Omental fat pad (tissue), 4 donors: ENCODE data around the gene ASCC1. TPM values are rescaled to one million over a fixed set of nuclear protein-coding genes. Genes with fewer than 3 reads are reported as not detected.

Experiments used
- ATAC-seq: fragments of 150-250 bp; one replicate; pipeline ENCODE4 v1.9.1; 2016; ENCODE audit warnings: mild to moderate bottlenecking, moderate library complexity; ENCODE audit not compliant: low FRiP score
- DNase-seq: peaks from one replicate; pipeline ENCODE4 v3.0.0-alpha.2; 2019; ENCODE audit warnings: low spot score
- CTCF ChIP-seq, 3 donors: fragments of 450-650 bp; IDR thresholded peaks; one replicate each; pipeline ENCODE4 v1.5.1; 2016 to 2017; ENCODE audit warnings: antibody characterized with exemption in 3 of 3, mild to moderate bottlenecking in 3 of 3, moderate library complexity in 2 of 3
- total RNA-seq, 4 donors: library from RNA; depleted of rRNA; stranded (reverse); fragments of >200 nt; gene quantifications; one replicate each; pipeline ENCODE4 v1.1.0, GENCODE V29; 2016

The ASCC1 gene
- total RNA-seq, 4 donors from 2014 or later: 21.3 to 34.5 (median 26.3) TPM

DNA sequence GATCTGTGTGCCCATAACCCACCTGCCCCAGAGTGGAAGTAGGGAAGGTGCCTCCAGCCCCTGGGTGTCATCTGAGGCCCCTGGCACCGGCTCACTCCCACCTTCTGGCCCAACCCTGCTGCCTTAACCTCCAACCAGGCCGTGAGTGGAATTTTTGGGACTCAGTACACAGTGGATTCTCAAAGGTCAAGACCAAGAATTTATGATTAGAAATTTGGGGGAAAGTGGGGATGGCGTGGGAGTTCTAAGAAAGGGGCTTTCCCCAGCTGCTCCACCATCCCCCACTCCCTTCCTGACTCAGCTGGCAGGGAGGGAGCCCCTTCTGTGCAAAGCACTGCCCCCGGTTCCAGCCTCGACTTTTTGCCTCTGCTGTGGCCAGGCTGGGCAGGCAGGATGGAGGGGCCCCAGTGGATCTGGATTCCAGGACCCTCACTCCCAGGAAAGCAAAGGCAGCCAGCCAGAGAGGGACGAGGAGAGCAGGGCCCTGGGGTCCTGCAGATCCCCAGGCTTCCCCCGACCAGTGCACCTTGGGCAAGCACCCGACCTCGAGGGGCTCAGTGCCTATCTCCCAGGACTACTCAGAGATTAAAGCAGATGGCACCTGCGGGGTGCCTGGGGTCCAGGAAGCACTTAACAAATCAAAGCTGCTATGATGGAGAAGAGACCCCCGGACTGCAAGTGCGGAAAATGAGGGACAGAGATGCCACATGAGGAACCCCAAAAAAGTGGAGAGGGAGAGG is 140.5 kb downstream of the ASCC1 start:
- no peak for TF ChIP-seq CTCF (IDR thresholded peaks at IDR 0.05)
- DNase-seq (no peak), ATAC-seq (peak; percentile 35)

DNA sequence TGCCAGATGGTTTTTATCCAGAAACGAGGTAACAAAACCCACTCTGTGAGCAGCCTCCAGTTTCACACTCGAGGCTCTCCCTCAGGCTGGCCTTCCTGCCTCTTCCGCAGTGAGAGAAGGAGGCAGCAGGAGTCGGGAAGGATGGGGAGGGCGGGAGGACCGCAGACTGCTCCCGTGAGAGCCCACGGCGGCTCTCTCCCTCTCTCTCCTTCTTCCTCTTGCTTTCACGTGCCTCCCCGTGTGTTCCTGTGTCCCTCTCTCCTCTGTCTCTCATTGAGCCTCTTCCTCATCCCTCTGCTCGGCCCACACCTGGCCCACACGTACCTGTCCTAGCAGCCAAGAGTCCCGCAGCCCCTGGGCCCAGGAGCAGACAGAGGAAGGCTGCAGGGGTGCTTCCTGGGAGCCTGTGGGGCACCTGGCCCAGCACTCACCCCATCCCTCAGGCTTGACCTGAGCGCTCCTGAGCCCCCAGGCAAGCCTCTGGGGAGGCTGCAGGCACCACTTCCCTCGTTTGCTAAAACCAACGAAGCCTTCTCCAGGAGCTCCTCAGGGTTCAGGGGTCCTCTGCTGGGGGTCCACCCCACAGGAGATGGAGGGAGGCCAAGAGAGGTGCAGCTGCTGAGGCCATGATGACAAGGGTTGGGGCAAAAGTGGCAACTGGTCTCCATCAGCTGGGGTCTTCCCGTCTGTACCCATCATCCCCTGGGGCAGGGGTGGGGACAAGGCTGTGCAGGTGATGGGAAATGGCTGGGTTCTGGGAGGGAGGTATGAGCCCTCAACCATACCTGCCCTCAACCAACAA is 141.3 kb downstream of the ASCC1 start:
- DNase-seq (no peak), ATAC-seq (peak; percentile 7)
- TF ChIP-seq CTCF (IDR thresholded peaks at IDR 0.05): no peak

DNA sequence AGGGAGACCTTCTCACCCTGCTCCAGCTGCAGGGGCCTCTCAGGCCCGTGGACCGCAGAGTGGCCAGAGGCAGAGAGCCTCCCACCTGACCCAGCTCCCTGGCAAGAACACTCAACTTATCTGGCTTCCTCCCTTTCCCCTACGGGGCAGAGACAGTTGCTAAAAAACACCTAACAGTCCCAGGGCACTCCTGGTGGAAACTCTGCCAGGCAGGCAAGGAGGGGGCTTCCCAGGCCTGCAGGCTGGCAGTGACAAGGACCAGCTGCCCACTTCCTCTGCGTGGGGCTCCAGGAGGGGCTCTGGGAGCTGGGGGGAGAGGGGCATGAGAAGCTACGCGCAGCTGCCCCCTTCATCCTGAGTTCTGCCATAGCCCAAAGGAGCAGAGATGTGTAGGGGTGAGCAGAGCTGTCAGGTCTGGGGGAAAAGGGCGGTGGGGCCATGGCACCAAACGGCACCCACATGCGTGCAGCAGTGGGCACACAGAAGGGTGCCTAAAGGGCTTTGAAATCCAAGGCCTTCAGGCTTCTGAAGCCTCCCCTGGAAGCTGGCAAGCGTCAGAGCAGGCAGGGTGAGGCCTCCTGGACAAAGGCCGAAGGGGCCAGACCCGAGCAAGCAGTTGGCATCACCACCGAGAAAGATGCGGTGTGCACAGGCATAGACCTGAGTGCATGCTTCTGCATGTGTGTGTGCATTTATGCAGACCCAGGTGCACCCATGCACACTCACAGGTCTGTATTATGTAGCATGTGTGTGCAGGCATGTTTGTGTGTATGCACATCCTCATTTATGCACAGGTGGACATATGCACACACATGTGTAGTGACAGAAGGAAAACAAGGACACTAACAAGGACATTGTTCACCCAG is 142.1 kb downstream of the ASCC1 start:
- ATAC-seq (no peak), DNase-seq (no peak)
- no peak for TF ChIP-seq CTCF (IDR thresholded peaks at IDR 0.05)

DNA sequence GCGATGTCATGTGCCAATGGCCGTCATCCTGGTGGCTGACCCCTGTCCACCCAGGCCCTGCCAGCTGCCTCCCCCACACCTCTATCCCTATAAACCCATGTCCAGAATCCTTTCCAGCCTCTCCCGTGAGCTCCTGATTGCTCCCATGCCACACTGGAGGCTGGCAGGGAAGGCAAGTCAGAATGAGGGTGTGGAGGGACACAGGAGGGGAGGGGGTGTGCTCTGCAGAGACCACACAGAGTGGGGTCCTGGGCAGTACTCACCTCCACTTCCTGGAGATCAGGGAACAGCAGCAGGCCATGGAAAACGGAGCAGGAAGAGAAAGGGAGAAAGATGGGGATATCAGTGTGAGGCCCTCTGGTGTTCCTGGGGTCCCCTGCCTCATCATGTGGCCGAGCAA is 143.4 kb downstream of the ASCC1 start:
- ATAC-seq: no peak
- TF ChIP-seq CTCF (IDR thresholded peaks at IDR 0.05): no peak
- no peak for DNase-seq

DNA sequence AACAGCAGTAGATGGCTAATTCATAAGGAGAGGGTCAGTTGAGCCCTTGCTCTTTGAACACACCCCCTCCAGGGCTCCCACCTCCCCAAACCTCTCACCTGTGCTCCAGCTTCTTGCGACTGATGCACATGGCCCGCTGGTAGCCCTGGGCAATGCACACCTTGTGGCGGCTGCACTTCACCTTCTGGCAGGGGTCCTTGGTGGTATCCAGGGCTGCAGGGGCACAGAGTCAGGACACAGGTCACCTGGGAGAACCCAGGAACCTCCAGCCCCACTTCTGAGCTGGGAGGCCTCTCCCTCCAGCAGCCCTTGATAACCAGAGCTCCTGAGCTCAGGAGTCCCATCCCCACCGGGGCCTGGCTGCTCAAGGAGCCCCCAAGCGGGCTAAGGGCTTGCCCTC is 144.0 kb downstream of the ASCC1 start:
- no peak for DNase-seq
- ATAC-seq: no peak
- no peak for TF ChIP-seq CTCF (IDR thresholded peaks at IDR 0.05)

- DNase-seq: no peak
- no peak for ATAC-seq
Measured at GRCh38 chr10:72069751-72070526, 146.1 kb downstream of the ASCC1 start.

More at GRCh38 chr10:72069751-72070526, 146.1 kb downstream of the ASCC1 start:
- no peak for TF ChIP-seq CTCF (IDR thresholded peaks at IDR 0.05)
